GOT3 (cell line): ENCODE data around the gene ZNF804B.
"Not testable (repeated sequence)": the region's sequence is repeated elsewhere in the genome, so short reads cannot be mapped to it uniquely, and the experiment has no call there.

ENCODE experiments used
- DNase-seq: peaks from one replicate; lab custom pipeline; 2025; ENCODE audit warnings: mixed read lengths; lab: John Stamatoyannopoulos, UW

Gene ZNF804B

GRCh38 chr7:89085580-89085979 is 326.1 kb downstream of the ZNF804B start:
- no peak for DNase-seq

GRCh38 chr7:89091550-89091949 is 332.1 kb downstream of the ZNF804B start:
- no peak for DNase-seq

GRCh38 chr7:89094269-89094668 is 334.8 kb downstream of the ZNF804B start:
- DNase-seq, result no peak

GRCh38 chr7:89103564-89103963 is 344.1 kb downstream of the ZNF804B start:
- no peak for DNase-seq

- DNase-seq, result no peak
Measured at GRCh38 chr7:89104748-89105685, 345.5 kb downstream of the ZNF804B start.

- no peak for DNase-seq
Measured at GRCh38 chr7:89123871-89124270, 364.4 kb downstream of the ZNF804B start.

- DNase-seq, result no peak
Measured at GRCh38 chr7:89129600-89130375, 370.3 kb downstream of the ZNF804B start.

GRCh38 chr7:89133357-89133756 is 373.9 kb downstream of the ZNF804B start:
- DNase-seq, result no peak

GRCh38 chr7:89133819-89134218 is 374.3 kb downstream of the ZNF804B start:
- no peak for DNase-seq

- no peak for DNase-seq
Measured at GRCh38 chr7:89145801-89146200, 386.3 kb downstream of the ZNF804B start.

GRCh38 chr7:89160107-89160506 is 400.6 kb downstream of the ZNF804B start:
- DNase-seq, result no peak

- no peak for DNase-seq
Measured at GRCh38 chr7:89165421-89165820, 405.9 kb downstream of the ZNF804B start.

- no peak for DNase-seq
Measured at GRCh38 chr7:89170628-89171027, 411.1 kb downstream of the ZNF804B start.

GRCh38 chr7:89182116-89182515 is 422.6 kb downstream of the ZNF804B start:
- DNase-seq, result no peak

GRCh38 chr7:89183712-89184111 is 424.2 kb downstream of the ZNF804B start:
- no peak for DNase-seq

GRCh38 chr7:89200758-89201157 is 441.3 kb downstream of the ZNF804B start:
- DNase-seq, result no peak

GRCh38 chr7:89223900-89224395 is 464.4 kb downstream of the ZNF804B start:
- DNase-seq, result no peak

GRCh38 chr7:89228688-89229171 is 469.2 kb downstream of the ZNF804B start:
- not testable (repeated sequence) for DNase-seq

- DNase-seq, result no peak
Measured at GRCh38 chr7:89238156-89238555, 478.7 kb downstream of the ZNF804B start.

- DNase-seq, result no peak
Measured at GRCh38 chr7:89246196-89246595, 486.7 kb downstream of the ZNF804B start.

- no peak for DNase-seq
Measured at GRCh38 chr7:89247207-89247606, 487.7 kb downstream of the ZNF804B start.

- no peak for DNase-seq
Measured at GRCh38 chr7:89259085-89259484, 499.6 kb downstream of the ZNF804B start.

GRCh38 chr7:89264126-89264525 is 504.6 kb downstream of the ZNF804B start:
- no peak for DNase-seq
